KOPT-K1 (cell line): Measurements from ENCODE around the gene FREY1.

ENCODE experiments used
- H3K27ac ChIP-seq: fragments of 200-600 bp; sonication (generic); 2 replicates; pipeline ENCODE4 v1.5.1; 2016; ENCODE audit warnings: antibody characterized with exemption, mild to moderate bottlenecking, low read depth, low read length; ENCODE audit not compliant: poor library complexity, severe bottlenecking
- H3K36me3 ChIP-seq: fragments of 200-600 bp; sonication (generic); 2 replicates; pipeline ENCODE4 v1.5.1; 2017; ENCODE audit warnings: antibody characterized with exemption, mild to moderate bottlenecking, low read length, moderate library complexity; ENCODE audit not compliant: insufficient read depth
- H3K9me3 ChIP-seq: fragments of 200-600 bp; sonication (generic); 2 replicates; pipeline ENCODE4 v1.5.1; 2017; ENCODE audit warnings: antibody characterized with exemption, low read length, mild to moderate bottlenecking; ENCODE audit not compliant: insufficient read depth, poor library complexity, severe bottlenecking

FREY1 gene

GRCh38 chr11:45896422-45896984, 10.6 kb downstream of the FREY1 start:
- Histone ChIP-seq H3K27ac (no peak overlapping the region), H3K36me3 (no peaks in the 10 kb centered on the region), H3K9me3 (no peaks in the 10 kb centered on the region)

- Histone ChIP-seq H3K36me3 (no peaks in the 10 kb centered on the region), H3K9me3 (no peaks in the 10 kb centered on the region), H3K27ac (no peak overlapping the region)
These were observed 11.4 kb downstream of the FREY1 start for GRCh38 chr11:45895553-45896259.

GRCh38 chr11:45894555-45895247, 12.4 kb downstream of the FREY1 start:
- no peaks in the 10 kb centered on the region for H3K36me3 ChIP-seq

GRCh38 chr11:45892856-45893255, 14.2 kb downstream of the FREY1 start:
- no peaks in the 10 kb centered on the region for H3K36me3 ChIP-seq
- H3K9me3 ChIP-seq: no peaks in the 10 kb centered on the region

More at GRCh38 chr11:45894555-45895247, 12.4 kb downstream of the FREY1 start:
- Histone ChIP-seq H3K27ac (no peak overlapping the region), H3K9me3 (no peaks in the 10 kb centered on the region)

GRCh38 chr11:45890886-45891550, 16.1 kb downstream of the FREY1 start:
- H3K27ac ChIP-seq: no peak overlapping the region

More at GRCh38 chr11:45892856-45893255, 14.2 kb downstream of the FREY1 start:
- no peak overlapping the region for H3K27ac ChIP-seq

GRCh38 chr11:45889966-45890365, 17.1 kb downstream of the FREY1 start:
- no peaks in the 10 kb centered on the region for H3K9me3 ChIP-seq
- no peaks in the 10 kb centered on the region for H3K36me3 ChIP-seq
- no peak overlapping the region for H3K27ac ChIP-seq

More at GRCh38 chr11:45890886-45891550, 16.1 kb downstream of the FREY1 start:
- Histone ChIP-seq H3K36me3 (no peaks in the 10 kb centered on the region), H3K9me3 (no peaks in the 10 kb centered on the region)

- H3K36me3 ChIP-seq: no peaks in the 10 kb centered on the region
- H3K9me3 ChIP-seq: no peaks in the 10 kb centered on the region
- no peak overlapping the region for H3K27ac ChIP-seq
These were observed 17.5 kb downstream of the FREY1 start for GRCh38 chr11:45889555-45889954.

GRCh38 chr11:45887587-45887986, 19.5 kb downstream of the FREY1 start:
- Histone ChIP-seq H3K9me3 (no peaks in the 10 kb centered on the region), H3K36me3 (no peaks in the 10 kb centered on the region; the same call in 1 of the 2 replicates), H3K27ac (no peak overlapping the region)

GRCh38 chr11:45886816-45887520, 20.1 kb downstream of the FREY1 start:
- Histone ChIP-seq H3K36me3 (peaks cover 5% of the 10 kb centered on the region; the same call in 1 of the 2 replicates), H3K9me3 (no peaks in the 10 kb centered on the region), H3K27ac (no peak overlapping the region)

GRCh38 chr11:45885921-45886721, 20.9 kb downstream of the FREY1 start:
- peaks cover 13% of the 10 kb centered on the region for H3K36me3 ChIP-seq
- H3K27ac ChIP-seq: no peak overlapping the region
- no peaks in the 10 kb centered on the region for H3K9me3 ChIP-seq

GRCh38 chr11:45885274-45885920, 21.7 kb downstream of the FREY1 start, which contains the start of gene MAPK8IP1:
MAPK8IP1 (plus strand) TSS chr11:45885651; CDS start chr11:45885821, 170 bp downstream.
- Histone ChIP-seq H3K9me3 (no peaks in the 10 kb centered on the region), H3K27ac (no peak within 1 kb of the TSS), H3K36me3 (peaks cover 20% of the 10 kb centered on the region)

GRCh38 chr11:45884596-45885185, 22.4 kb downstream of the FREY1 start:
- Histone ChIP-seq H3K27ac (no peak overlapping the region), H3K36me3 (peaks cover 27% of the 10 kb centered on the region), H3K9me3 (no peaks in the 10 kb centered on the region)

GRCh38 chr11:45881708-45882368, 25.2 kb downstream of the FREY1 start:
- Histone ChIP-seq H3K36me3 (peaks cover 49% of the 10 kb centered on the region), H3K9me3 (no peaks in the 10 kb centered on the region), H3K27ac (no peak overlapping the region)
